Gastrocnemius medialis (tissue), 4 donors: Measurements from ENCODE around the gene CCND1.

Experiments
- CTCF ChIP-seq, 5 experiments: fragments of 450-650 bp in 3 of 5; fragments of 200-600 bp in 2 of 5; sonication (generic) in 2 of 5; IDR thresholded peaks in 4 of 5; conservative IDR thresholded peaks in 1 of 5; 1 replicate in 4 of 5; 2 replicates in 1 of 5; pipeline ENCODE4 v1.5.1; 2016 to 2019; ENCODE audit warnings: antibody characterized with exemption in 5 of 5, mild to moderate bottlenecking in 3 of 5, moderate library complexity in 3 of 5
- POLR2A ChIP-seq, 2 donors: fragments of 450-650 bp; IDR thresholded peaks; one replicate each; pipeline ENCODE4 v1.6.1; 2017; ENCODE audit warnings: antibody characterized with exemption in 2 of 2, mild to moderate bottlenecking in 2 of 2, moderate library complexity in 2 of 2

- TF ChIP-seq POLR2A (IDR thresholded peaks at IDR 0.05): no peak
- TF ChIP-seq CTCF (IDR thresholded peaks at IDR 0.05 in 4 of 5, conservative IDR thresholded peaks at IDR 0.05 in 1 of 5): no peak
These were observed 9.3 kb downstream of the CCND1 start for GRCh38 chr11:69650081-69650831.
